Epithelial cell of esophagus (primary cell): ENCODE results near the gene DPM1.
A peak's percentile ranks its signal among the peaks of the same experiment; 100 is the strongest.

Experiments used
- DNase-seq: peaks from one replicate; pipeline ENCODE4 v3.0.0; 2010; ENCODE audit warnings: low read depth
- H3K4me3 ChIP-seq: 2 replicates; pipeline ENCODE4 v1.5.1; 2011; ENCODE audit warnings: mild to moderate bottlenecking, low read length, control low read depth
- TF ChIP-seq, protein P1 (sequence below): IDR thresholded peaks from 2 replicates; pipeline ENCODE4 v1.5.1; 2011; ENCODE audit warnings: low read depth, mild to moderate bottlenecking, low read length, control low read depth, inconsistent platforms; ENCODE audit not compliant: insufficient read depth; ENCODE audit errors: missing control alignments

DPM1 gene

GRCh38 chr20:50915424-50915823, 42.9 kb downstream of the DPM1 start:
- no peak overlapping the region for H3K4me3 ChIP-seq
- peak; percentile 46 for DNase-seq
- TF ChIP-seq, protein P1, sequence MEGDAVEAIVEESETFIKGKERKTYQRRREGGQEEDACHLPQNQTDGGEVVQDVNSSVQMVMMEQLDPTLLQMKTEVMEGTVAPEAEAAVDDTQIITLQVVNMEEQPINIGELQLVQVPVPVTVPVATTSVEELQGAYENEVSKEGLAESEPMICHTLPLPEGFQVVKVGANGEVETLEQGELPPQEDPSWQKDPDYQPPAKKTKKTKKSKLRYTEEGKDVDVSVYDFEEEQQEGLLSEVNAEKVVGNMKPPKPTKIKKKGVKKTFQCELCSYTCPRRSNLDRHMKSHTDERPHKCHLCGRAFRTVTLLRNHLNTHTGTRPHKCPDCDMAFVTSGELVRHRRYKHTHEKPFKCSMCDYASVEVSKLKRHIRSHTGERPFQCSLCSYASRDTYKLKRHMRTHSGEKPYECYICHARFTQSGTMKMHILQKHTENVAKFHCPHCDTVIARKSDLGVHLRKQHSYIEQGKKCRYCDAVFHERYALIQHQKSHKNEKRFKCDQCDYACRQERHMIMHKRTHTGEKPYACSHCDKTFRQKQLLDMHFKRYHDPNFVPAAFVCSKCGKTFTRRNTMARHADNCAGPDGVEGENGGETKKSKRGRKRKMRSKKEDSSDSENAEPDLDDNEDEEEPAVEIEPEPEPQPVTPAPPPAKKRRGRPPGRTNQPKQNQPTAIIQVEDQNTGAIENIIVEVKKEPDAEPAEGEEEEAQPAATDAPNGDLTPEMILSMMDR = no peak

- peak; percentile 52 for DNase-seq
- no peak overlapping the region for H3K4me3 ChIP-seq
- TF ChIP-seq, protein P1 = no peak
Measured at GRCh38 chr20:50913690-50914375, 44.5 kb downstream of the DPM1 start.

DNA sequence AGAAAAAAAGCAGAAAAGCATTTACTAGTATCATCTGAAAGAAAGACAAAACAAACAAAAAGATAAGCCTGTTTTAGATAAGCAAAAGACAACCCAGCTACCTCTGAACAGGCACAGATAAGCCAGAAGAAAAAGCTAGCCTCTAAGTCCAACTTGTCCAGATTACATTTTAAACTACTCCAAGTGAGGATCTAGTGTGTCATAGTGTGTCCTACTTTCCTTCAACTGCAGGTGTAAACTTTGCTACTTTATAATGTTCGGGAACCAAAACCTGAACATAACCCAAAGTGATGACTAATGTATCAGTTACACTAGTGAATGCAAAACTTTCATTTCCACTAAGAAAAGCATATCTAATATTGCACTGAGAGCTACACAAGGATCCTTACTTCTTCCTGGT, 46.6 kb downstream of the DPM1 start:
- H3K4me3 ChIP-seq = no peak overlapping the region
- TF ChIP-seq, protein P1 = no peak
- no peak for DNase-seq

- H3K4me3 ChIP-seq = no peak overlapping the region
- TF ChIP-seq, protein P1 = no peak
- DNase-seq = no peak
Measured at GRCh38 chr20:50911030-50911429, 47.3 kb downstream of the DPM1 start.

DNA sequence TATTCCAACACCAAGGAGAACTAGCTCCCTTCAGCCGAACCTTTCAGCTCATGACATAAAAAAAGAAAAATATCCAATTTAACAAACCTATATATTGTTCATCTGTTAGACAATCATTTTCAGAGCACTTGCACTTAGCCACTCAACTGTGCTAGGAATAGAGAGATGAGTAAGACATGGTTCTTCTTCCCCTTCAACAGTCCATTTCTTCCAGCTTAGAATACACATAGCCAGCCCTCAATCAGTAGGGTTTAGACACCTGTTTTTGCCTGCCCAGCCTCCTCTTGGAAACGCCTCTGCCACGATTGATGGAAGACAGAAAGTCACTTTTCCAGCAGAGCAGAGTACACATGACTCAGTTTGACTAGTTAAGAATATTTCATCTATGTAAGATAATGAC, 48.9 kb downstream of the DPM1 start:
- DNase-seq = no peak
- TF ChIP-seq, protein P1 = no peak
- H3K4me3 ChIP-seq = no peak overlapping the region

DNA sequence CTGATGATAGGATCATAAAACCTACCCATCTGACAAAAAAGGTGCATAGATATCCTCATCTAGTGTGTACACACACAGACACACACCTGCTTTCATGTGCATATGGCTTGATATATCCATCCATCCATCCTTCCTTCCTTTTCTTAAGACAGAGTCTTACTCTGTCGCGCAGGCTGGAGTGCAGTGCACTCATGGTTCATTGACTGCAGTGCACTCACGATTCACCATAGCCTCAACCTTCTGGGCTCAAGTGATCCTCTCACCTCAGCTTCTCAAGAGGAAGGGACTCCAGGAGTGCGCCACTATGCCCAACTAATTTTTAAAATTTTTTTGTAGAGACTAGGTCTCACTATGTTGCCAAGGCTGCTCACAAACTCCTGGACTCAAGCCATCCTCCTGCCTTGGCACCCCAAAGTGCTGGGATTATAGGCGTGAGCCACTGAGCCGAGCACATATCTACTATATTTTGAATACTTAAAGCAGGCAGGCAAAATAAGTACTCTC, 54.2 kb downstream of the DPM1 start:
- TF ChIP-seq, protein P1 = no peak
- DNase-seq = no peak
- no peak overlapping the region for H3K4me3 ChIP-seq
